NOMO-1 treated with dmso at 0.1 percent for 144 hours (cell line): Measurements from ENCODE around the gene RPL14.
"Not testable (repeated sequence)": the region's sequence is repeated elsewhere in the genome, so short reads cannot be mapped to it uniquely, and the experiment has no call there.

ENCODE experiments used
- DNase-seq: peaks from one replicate; lab custom pipeline; 2025; ENCODE audit not compliant: unreplicated experiment; lab: John Stamatoyannopoulos, UW

Gene RPL14

GRCh38 chr3:40456940-40457823, at the start of gene RPL14:
TSS of gene RPL14 (plus strand) at chr3:40457339. CDS start at chr3:40457472, 133 bp downstream.
- peak; percentile 89 for DNase-seq

- DNase-seq: no peak
These were observed 49.5 kb upstream of the RPL14 start for GRCh38 chr3:40407611-40408010.

GRCh38 chr3:40414270-40414669, 42.9 kb upstream of the RPL14 start:
- DNase-seq: no peak

GRCh38 chr3:40417845-40418543, 39.1 kb upstream of the RPL14 start:
- no peak for DNase-seq

- no peak for DNase-seq
These were observed 34.3 kb upstream of the RPL14 start for GRCh38 chr3:40422861-40423260.

GRCh38 chr3:40427045-40427669, 30.0 kb upstream of the RPL14 start:
- no peak for DNase-seq

- DNase-seq: no peak
These were observed 24.3 kb upstream of the RPL14 start for GRCh38 chr3:40432793-40433192.

- no peak for DNase-seq
These were observed 19.2 kb upstream of the RPL14 start for GRCh38 chr3:40437889-40438288.

- no peak for DNase-seq
These were observed 12.1 kb upstream of the RPL14 start for GRCh38 chr3:40445062-40445461.

- no peak for DNase-seq
These were observed 11.3 kb upstream of the RPL14 start for GRCh38 chr3:40445880-40446279.

GRCh38 chr3:40450438-40450837, 6.7 kb upstream of the RPL14 start:
- DNase-seq: no peak

- no peak for DNase-seq
These were observed 5.6 kb upstream of the RPL14 start for GRCh38 chr3:40451551-40451950.

GRCh38 chr3:40452057-40452456, 5.1 kb upstream of the RPL14 start:
- DNase-seq: no peak

GRCh38 chr3:40452562-40452875, 4.6 kb upstream of the RPL14 start:
- DNase-seq: no peak

- DNase-seq: peak; percentile 97
These were observed 4.0 kb upstream of the RPL14 start for GRCh38 chr3:40452876-40453730.

- DNase-seq: no peak
These were observed 3.2 kb upstream of the RPL14 start for GRCh38 chr3:40453933-40454332.

- no peak for DNase-seq
These were observed 1.8 kb upstream of the RPL14 start for GRCh38 chr3:40455328-40455727.

- DNase-seq: no peak
These were observed 730 bp upstream of the RPL14 start for GRCh38 chr3:40456279-40456939.

- no peak for DNase-seq
These were observed 1.3 kb downstream of the RPL14 start for GRCh38 chr3:40458473-40458872.

GRCh38 chr3:40460481-40460880, 3.3 kb downstream of the RPL14 start:
- not testable (repeated sequence) for DNase-seq

- DNase-seq: no peak
These were observed 4.0 kb downstream of the RPL14 start for GRCh38 chr3:40461161-40461560.
